GM12878 (cell line): ENCODE measurements around the gene HSD17B2. TPM values are rescaled to one million over a fixed set of nuclear protein-coding genes. Genes with fewer than 3 reads are reported as not detected.

Experiments
- ATAC-seq: fragments of 200-7000 bp; cut with Tn5 transposase; 3 replicates; pipeline ENCODE4 v1.9.1; 2020; ENCODE audit warnings: mild to moderate bottlenecking, moderate library complexity
- BruUV-seq: library from RNA; stranded (reverse); fragments of 400-500 nt; replicated peaks from 2 replicates; lab custom pipeline; 2021; lab: Mats Ljungman, UMichigan
- CTCF ChIA-PET: fragments of 300-600 bp; sonication (Branson Sonifier 250); formaldehyde crosslinking; extraction: SDS; loops from one replicate; lab custom pipeline; 2021; ENCODE audit warnings: inconsistent platforms; lab: Yijun Ruan, JAX
- POLR2A ChIA-PET: fragments of 350-600 bp; formaldehyde crosslinking; extraction: SDS; loops from one replicate; lab custom pipeline; 2021; ENCODE audit warnings: inconsistent platforms; lab: Charles Lee
- RAD21 ChIA-PET: fragments of 300-600 bp; sonication (Branson Sonifier 250); formaldehyde crosslinking; loops from one replicate; lab custom pipeline; 2023; ENCODE audit warnings: antibody characterized with exemption; ENCODE audit not compliant: unreplicated experiment; lab: Charles Lee
- SMC1A ChIA-PET: fragments of 300-600 bp; sonication (Branson Sonifier 250); formaldehyde crosslinking; loops from one replicate; lab custom pipeline; 2023; ENCODE audit not compliant: unreplicated experiment, uncharacterized antibody; lab: Charles Lee
- DNase-seq: peaks from one replicate; pipeline ENCODE4 v3.0.0-alpha.2; 2011; ENCODE audit warnings: low read depth, low spot score
- FAIRE-seq: peaks from 3 replicates; lab custom pipeline; 2011; peaks lifted over from hg19 to GRCh38; lab: Jason Lieb, UNC
- H2AFZ ChIP-seq: 2 replicates; pipeline ENCODE4 v1.6.0; 2011; ENCODE audit warnings: low read depth, low read length, control low read depth; ENCODE audit not compliant: control insufficient read depth
- H3K27ac ChIP-seq: 2 replicates; pipeline ENCODE4 v1.5.1; 2011; ENCODE audit warnings: control low read depth; ENCODE audit not compliant: control insufficient read depth, insufficient read depth
- H3K27me3 ChIP-seq, 2 experiments: replicated peaks in 1 of 2; 2 replicates each; pipeline versions ENCODE4 v1.6.0 to v1.6.1; 2011; ENCODE audit warnings: low read length in 1 of 2; ENCODE audit not compliant: control insufficient read depth in 2 of 2, insufficient read depth in 2 of 2
- H3K36me3 ChIP-seq, 2 experiments: 2 replicates each; pipeline ENCODE4 v1.5.1; 2011; ENCODE audit warnings: low read length in 1 of 2; ENCODE audit not compliant: control insufficient read depth in 2 of 2, insufficient read depth in 2 of 2
- H3K4me1 ChIP-seq: 2 replicates; pipeline ENCODE4 v1.6.1; 2011; ENCODE audit warnings: mild to moderate bottlenecking, low read length, moderate library complexity, mixed read lengths; ENCODE audit not compliant: control insufficient read depth, insufficient read depth
- H3K4me2 ChIP-seq: 2 replicates; pipeline ENCODE4 v1.6.0; 2011; ENCODE audit warnings: control low read depth; ENCODE audit not compliant: control insufficient read depth, insufficient read depth
- H3K4me3 ChIP-seq: fragments of 200-600 bp; sonication (generic); 2 replicates; pipeline ENCODE4 v1.5.1; 2016
- H3K79me2 ChIP-seq: 2 replicates; pipeline ENCODE4 v1.6.0; 2011; ENCODE audit warnings: low read length; ENCODE audit not compliant: control insufficient read depth, insufficient read depth
- H3K9ac ChIP-seq: 2 replicates; pipeline ENCODE4 v1.8.0; 2011; ENCODE audit warnings: low read length, control low read depth, mixed read lengths; ENCODE audit not compliant: control insufficient read depth, insufficient read depth
- H3K9me3 ChIP-seq: replicated peaks from 3 replicates; pipeline ENCODE4 v1.5.1; 2011; ENCODE audit warnings: mild to moderate bottlenecking, low read length; ENCODE audit not compliant: control insufficient read depth, insufficient read depth
- H4K20me1 ChIP-seq: 2 replicates; pipeline ENCODE4 v1.6.0; 2011; ENCODE audit not compliant: control insufficient read depth, insufficient read depth
- E2F8 ChIP-seq: fragments of 450-650 bp; IDR thresholded peaks from 2 replicates; pipeline ENCODE4 v1.6.1; 2018; ENCODE audit warnings: mild to moderate bottlenecking, low read depth, moderate library complexity; ENCODE audit not compliant: partially characterized antibody
- GATAD2B ChIP-seq: fragments of 450-650 bp; conservative IDR thresholded peaks from 2 replicates; pipeline ENCODE4 v1.6.1; 2017; ENCODE audit warnings: low read depth, mild to moderate bottlenecking, moderate library complexity
- MAX ChIP-seq: IDR thresholded peaks from 2 replicates; pipeline ENCODE4 v1.6.1; 2012; ENCODE audit warnings: low read depth, low read length, improper control_type of control experiment
- REST ChIP-seq: IDR thresholded peaks from 2 replicates; pipeline ENCODE4 v1.6.1; 2012; ENCODE audit warnings: mild to moderate bottlenecking, low read depth, low read length
- SRF ChIP-seq, 2 experiments: IDR thresholded peaks; 2 replicates each; pipeline ENCODE4 v1.6.1; 2011; ENCODE audit warnings: low read depth in 2 of 2, low read length in 2 of 2, mild to moderate bottlenecking in 1 of 2, moderate library complexity in 1 of 2
- ZNF24 ChIP-seq: fragments of 450-650 bp; IDR thresholded peaks from 2 replicates; pipeline ENCODE4 v1.6.1; 2017; ENCODE audit warnings: antibody characterized with exemption, mild to moderate bottlenecking
- WGBS: methylation state at CpG from one replicate; pipeline ENCODE4 v1.1.6; 2016; ENCODE audit warnings: low lambda C conversion rate; ENCODE audit not compliant: insufficient replicate concordance, insufficient coverage; ENCODE audit errors: missing lambda C conversion rate; 5-methylcytosine and 5-hydroxymethylcytosine counted together
- in situ Hi-C: fragments of 300-500 bp; cut with MboI; formaldehyde crosslinking; loops from 9 replicates; pipeline ENCODE4 v1.14.3; 2018; ENCODE audit warnings: mixed read lengths
- intact Hi-C: fragments of 100-400 bp; cut with micrococcal nuclease; formaldehyde crosslinking; loops from one replicate; pipeline ENCODE4 v1.14.2; 2022; ENCODE audit not compliant: unreplicated experiment
- polyA plus RNA-seq, 11 experiments: library from polyadenylated mRNA; depleted of rRNA in 4 of 11; unstranded in 6 of 11; stranded (reverse) in 5 of 11; fragments of >200 nt; fragmentation: Nextera tagmentation in 4 of 11; fragmentation: Illumina TruSeq in 1 of 11; extraction: Ambion mirVana in 4 of 11; extraction: Trizol in 1 of 11; gene quantifications; 1 replicate in 1 of 11; 2 replicates in 10 of 11; pipeline versions ENCODE4 v1.2.1 to v1.2.3, GENCODE V29; 2011 to 2016; ENCODE audit warnings: inconsistent platforms in 2 of 11, missing spikeins in 2 of 11, low read depth in 1 of 11
- total RNA-seq, 4 experiments: library from RNA; depleted of rRNA in 3 of 4; stranded (reverse); fragments of >200 nt in 3 of 4; fragmentation: Illumina TruSeq in 1 of 4; extraction: Trizol in 1 of 4; gene quantifications; 2 replicates each; pipeline versions ENCODE4 v1.2.1 to v1.2.3, GENCODE V29; 2013 to 2021
- TF ChIP-seq, protein P1 (sequence below): IDR thresholded peaks from 2 replicates; pipeline ENCODE4 v1.6.1; 2012; ENCODE audit warnings: improper control_type of control experiment, low read depth, low read length; ENCODE audit not compliant: insufficient replicate concordance
- TF ChIP-seq, protein P2 (sequence below): IDR thresholded peaks from 2 replicates; pipeline ENCODE4 v1.6.1; 2012; ENCODE audit warnings: low read length, inconsistent platforms

Gene HSD17B2
- total and polyA plus RNA-seq, 10 of the 15 experiments (the other 5 are each of a cell fraction or from before 2014, with no cell fraction given): not detected

DNA sequence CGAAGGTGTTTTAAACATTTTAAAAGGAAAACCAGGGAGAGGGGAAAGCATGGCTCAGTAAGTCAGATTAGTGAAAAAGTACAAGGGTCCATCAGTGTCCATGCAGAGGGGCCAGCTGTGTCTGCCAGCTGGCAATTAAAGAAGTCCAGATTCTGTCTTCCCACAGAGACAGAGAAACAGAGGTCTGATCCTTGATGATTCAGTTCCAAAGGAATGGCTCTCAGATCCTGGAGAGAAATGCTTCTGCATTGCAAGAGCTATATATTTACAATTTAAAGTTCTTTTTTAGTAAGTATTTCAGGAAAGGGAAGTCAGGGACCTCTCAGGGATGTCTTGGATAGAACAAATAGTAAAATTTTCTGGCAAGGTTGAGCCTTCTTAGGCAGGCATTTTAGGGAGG is 56.2 kb downstream of the HSD17B2 start (continued):
- TF ChIP-seq, protein P1, sequence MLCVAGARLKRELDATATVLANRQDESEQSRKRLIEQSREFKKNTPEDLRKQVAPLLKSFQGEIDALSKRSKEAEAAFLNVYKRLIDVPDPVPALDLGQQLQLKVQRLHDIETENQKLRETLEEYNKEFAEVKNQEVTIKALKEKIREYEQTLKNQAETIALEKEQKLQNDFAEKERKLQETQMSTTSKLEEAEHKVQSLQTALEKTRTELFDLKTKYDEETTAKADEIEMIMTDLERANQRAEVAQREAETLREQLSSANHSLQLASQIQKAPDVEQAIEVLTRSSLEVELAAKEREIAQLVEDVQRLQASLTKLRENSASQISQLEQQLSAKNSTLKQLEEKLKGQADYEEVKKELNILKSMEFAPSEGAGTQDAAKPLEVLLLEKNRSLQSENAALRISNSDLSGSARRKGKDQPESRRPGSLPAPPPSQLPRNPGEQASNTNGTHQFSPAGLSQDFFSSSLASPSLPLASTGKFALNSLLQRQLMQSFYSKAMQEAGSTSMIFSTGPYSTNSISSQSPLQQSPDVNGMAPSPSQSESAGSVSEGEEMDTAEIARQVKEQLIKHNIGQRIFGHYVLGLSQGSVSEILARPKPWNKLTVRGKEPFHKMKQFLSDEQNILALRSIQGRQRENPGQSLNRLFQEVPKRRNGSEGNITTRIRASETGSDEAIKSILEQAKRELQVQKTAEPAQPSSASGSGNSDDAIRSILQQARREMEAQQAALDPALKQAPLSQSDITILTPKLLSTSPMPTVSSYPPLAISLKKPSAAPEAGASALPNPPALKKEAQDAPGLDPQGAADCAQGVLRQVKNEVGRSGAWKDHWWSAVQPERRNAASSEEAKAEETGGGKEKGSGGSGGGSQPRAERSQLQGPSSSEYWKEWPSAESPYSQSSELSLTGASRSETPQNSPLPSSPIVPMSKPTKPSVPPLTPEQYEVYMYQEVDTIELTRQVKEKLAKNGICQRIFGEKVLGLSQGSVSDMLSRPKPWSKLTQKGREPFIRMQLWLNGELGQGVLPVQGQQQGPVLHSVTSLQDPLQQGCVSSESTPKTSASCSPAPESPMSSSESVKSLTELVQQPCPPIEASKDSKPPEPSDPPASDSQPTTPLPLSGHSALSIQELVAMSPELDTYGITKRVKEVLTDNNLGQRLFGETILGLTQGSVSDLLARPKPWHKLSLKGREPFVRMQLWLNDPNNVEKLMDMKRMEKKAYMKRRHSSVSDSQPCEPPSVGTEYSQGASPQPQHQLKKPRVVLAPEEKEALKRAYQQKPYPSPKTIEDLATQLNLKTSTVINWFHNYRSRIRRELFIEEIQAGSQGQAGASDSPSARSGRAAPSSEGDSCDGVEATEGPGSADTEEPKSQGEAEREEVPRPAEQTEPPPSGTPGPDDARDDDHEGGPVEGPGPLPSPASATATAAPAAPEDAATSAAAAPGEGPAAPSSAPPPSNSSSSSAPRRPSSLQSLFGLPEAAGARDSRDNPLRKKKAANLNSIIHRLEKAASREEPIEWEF: no peak
- TF ChIP-seq MAX (no peak), ZNF24 (no peak)

GRCh38 chr16:82092711-82093110 is 57.7 kb downstream of the HSD17B2 start:
- in situ Hi-C loops (no loop called here), intact Hi-C loops (no loop called here)
- ChIA-PET SMC1A (no interaction called here), CTCF (no interaction called here), POLR2A (no interaction called here), RAD21 (no interaction called here)
- Histone ChIP-seq H3K36me3 (no peaks in the 10 kb centered on the region), H4K20me1 (no peaks in the 10 kb centered on the region), H3K79me2 (no peaks in the 10 kb centered on the region), H3K4me1 (no peaks in the 10 kb centered on the region), H3K4me3 (no peak overlapping the region), H3K9ac (no peak overlapping the region), H3K27ac (no peak overlapping the region), H2AFZ (no peak overlapping the region), H3K4me2 (no peak overlapping the region), H3K9me3 (no peaks in the 10 kb centered on the region), H3K27me3 (no peaks in the 10 kb centered on the region; a peak in 2 of 4 replicates)
- no peak for DNase-seq
- no peak for ATAC-seq
- FAIRE-seq: no peak
- BruUV-seq: no TSS peak
- WGBS: 3% methylated on average over 2 of the region's 2 CpGs
- no peak for TF ChIP-seq SRF (IDR thresholded peaks at IDR 0.05; ENCODE audit: low read depth in 2 of 2, low read length in 2 of 2)
- no peak for TF ChIP-seq E2F8
- TF ChIP-seq REST: no peak
- TF ChIP-seq GATAD2B: no peak
- TF ChIP-seq, protein P2, sequence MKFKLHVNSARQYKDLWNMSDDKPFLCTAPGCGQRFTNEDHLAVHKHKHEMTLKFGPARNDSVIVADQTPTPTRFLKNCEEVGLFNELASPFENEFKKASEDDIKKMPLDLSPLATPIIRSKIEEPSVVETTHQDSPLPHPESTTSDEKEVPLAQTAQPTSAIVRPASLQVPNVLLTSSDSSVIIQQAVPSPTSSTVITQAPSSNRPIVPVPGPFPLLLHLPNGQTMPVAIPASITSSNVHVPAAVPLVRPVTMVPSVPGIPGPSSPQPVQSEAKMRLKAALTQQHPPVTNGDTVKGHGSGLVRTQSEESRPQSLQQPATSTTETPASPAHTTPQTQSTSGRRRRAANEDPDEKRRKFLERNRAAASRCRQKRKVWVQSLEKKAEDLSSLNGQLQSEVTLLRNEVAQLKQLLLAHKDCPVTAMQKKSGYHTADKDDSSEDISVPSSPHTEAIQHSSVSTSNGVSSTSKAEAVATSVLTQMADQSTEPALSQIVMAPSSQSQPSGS: no peak
